Upper lobe of left lung (tissue), 4 donors: ENCODE measurements around the gene PIBF1.

ENCODE experiments used
- POLR2A ChIP-seq, 4 donors: fragments of 450-650 bp; IDR thresholded peaks; one replicate each; pipeline ENCODE4 v1.5.1; 2016 to 2017; ENCODE audit warnings: antibody characterized with exemption in 4 of 4, mild to moderate bottlenecking in 2 of 4
- POLR2AphosphoS5 ChIP-seq, 2 donors: sonication (generic); formaldehyde crosslinking; IDR thresholded peaks; one replicate each; pipeline ENCODE4 v1.5.1; 2017; ENCODE audit warnings: antibody characterized with exemption in 2 of 2
- TF ChIP-seq, protein P1 (sequence below), 6 experiments: fragments of 450-650 bp in 4 of 6; fragments of 200-600 bp in 2 of 6; sonication (generic) in 2 of 6; IDR thresholded peaks; one replicate each; pipeline ENCODE4 v1.5.1; 2016 to 2019; ENCODE audit warnings: antibody characterized with exemption in 6 of 6

DNA sequence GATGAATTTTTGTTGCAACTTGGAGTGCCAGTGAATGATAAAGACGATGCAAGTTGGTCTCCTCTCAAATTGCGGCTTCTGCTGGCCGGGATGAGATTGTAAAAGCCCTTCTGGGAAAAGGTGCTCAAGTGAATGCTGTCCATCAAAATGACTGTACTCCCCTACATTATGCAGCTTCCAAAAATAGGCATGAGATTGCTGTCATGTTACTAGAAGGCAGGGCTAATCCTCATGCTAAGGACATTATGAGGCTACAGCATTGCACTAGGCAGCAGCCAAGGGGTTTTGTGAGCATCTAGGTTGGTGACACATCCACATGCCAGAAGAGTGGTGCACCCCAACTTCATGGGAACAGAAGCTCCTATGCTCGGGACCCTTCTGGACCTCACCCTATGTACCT lies 254.6 kb downstream of the PIBF1 start:
- TF ChIP-seq POLR2AphosphoS5 (IDR thresholded peaks at IDR 0.05) (no peak), POLR2A (IDR thresholded peaks at IDR 0.05) (no peak)
- TF ChIP-seq, protein P1, sequence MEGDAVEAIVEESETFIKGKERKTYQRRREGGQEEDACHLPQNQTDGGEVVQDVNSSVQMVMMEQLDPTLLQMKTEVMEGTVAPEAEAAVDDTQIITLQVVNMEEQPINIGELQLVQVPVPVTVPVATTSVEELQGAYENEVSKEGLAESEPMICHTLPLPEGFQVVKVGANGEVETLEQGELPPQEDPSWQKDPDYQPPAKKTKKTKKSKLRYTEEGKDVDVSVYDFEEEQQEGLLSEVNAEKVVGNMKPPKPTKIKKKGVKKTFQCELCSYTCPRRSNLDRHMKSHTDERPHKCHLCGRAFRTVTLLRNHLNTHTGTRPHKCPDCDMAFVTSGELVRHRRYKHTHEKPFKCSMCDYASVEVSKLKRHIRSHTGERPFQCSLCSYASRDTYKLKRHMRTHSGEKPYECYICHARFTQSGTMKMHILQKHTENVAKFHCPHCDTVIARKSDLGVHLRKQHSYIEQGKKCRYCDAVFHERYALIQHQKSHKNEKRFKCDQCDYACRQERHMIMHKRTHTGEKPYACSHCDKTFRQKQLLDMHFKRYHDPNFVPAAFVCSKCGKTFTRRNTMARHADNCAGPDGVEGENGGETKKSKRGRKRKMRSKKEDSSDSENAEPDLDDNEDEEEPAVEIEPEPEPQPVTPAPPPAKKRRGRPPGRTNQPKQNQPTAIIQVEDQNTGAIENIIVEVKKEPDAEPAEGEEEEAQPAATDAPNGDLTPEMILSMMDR (IDR thresholded peaks at IDR 0.05), result no peak
